ENCODE results near the gene GPR143.

Gene GPR143

GRCh38 chrX:9706421-9706820, 59.2 kb downstream of the GPR143 start:
- no peak for DNase-seq

GRCh38 chrX:9704876-9705465, 60.7 kb downstream of the GPR143 start:
- DNase-seq, result no peak

DNA sequence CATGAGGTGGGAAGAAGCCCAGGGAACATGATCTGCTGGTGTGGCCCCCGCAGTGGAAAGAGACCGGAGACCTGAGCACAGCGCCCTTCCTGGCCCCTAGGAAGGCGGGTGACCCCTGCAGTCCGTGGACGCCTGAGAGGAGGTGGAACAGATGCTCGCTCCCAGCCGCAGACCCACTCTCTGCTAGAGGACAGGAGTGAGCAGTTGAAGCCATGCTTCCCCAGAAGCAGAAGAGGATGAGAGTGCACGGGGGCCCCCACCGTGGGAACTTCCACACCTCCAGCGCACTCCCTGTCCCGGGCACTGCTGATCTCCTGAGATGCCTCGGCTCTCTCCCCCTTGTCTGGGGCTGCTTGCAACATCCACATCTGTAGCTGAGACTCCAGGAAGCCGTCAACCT, 62.2 kb downstream of the GPR143 start:
- no peak for DNase-seq

GRCh38 chrX:9701790-9702189, 63.9 kb downstream of the GPR143 start:
- DNase-seq, result no peak

- no peak for DNase-seq
Observed at GRCh38 chrX:9700555-9700954, 65.1 kb downstream of the GPR143 start.

GRCh38 chrX:9698576-9698975, 67.1 kb downstream of the GPR143 start:
- no peak for DNase-seq

DNA sequence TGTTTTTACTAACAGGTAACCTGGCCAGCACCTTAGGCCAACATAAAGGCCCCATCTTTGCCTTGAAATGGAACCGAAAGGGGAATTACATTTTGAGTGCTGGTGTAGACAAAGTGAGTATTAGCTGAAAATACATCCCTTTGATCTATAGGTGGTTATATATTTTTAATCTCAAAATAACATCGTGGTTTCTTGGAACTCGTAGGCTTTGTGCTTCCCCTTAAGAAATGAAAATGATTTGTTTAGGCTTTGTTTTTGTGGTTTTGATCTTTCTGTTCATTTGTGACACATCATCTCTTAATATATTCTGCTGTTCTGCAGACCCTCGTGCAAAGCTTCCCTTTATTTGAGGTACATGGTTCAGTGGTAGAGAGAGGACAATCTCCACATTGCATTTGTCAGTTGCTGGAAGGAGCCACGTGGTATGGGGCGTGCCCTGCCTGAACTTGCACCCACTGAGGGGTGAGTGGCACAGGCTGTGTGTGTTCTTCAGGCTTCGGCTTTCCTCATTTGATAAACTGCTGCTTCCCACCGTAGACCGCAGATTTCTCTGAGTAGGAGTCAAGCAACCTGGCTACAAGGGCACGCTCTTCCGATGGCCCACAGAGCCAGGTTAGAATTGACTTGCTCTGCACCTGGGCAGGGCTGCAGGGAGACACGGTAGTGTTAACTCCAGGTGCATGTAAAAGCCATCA, 72.2 kb downstream of the GPR143 start:
- DNase-seq, result no peak

DNA sequence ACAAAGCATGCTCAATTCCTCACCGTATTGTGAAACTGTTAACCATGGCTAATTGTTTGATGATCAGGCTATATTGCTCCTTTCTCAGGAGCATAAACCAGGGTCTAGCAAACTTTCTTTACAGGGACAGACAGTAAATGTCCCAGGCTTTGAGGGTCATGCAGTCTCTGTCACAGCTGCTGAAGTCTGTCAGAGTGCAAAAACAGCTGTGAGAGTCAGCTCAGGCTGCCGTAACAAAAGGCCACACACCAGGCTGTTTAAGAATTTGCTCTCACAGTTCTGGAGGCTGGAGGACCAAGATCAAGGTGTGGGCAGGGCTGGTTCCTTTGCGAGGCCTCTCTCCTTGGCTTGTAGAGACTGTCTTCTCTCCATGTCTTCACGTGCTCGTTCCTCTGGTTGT, 75.6 kb downstream of the GPR143 start:
- no peak for DNase-seq

- DNase-seq, result no peak
Observed at GRCh38 chrX:9688833-9689232, 76.8 kb downstream of the GPR143 start.

- DNase-seq, result no peak
Observed at GRCh38 chrX:9687899-9688298, 77.7 kb downstream of the GPR143 start.

DNA sequence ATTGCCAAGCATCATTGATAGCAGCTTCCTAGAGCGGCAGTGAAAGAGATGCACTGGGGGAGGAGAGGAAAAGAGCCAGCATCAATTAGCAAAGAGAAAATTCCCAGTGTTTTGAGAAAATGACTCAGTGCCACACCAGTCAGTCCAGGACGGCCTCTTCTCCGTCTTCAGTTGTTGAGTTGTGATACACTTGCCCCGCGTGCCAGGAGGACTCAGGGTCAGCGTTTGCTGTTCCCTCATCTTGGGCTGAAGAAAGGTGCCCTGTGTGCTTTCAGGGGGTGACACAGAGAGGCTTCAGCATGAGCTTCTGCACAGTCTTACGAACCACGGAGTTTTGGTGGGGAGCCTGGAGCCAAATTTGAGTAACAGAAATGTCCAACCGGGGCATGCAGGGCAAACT, 82.3 kb downstream of the GPR143 start:
- DNase-seq, result no peak

GRCh38 chrX:9682861-9683260, 82.8 kb downstream of the GPR143 start:
- no peak for DNase-seq

DNA sequence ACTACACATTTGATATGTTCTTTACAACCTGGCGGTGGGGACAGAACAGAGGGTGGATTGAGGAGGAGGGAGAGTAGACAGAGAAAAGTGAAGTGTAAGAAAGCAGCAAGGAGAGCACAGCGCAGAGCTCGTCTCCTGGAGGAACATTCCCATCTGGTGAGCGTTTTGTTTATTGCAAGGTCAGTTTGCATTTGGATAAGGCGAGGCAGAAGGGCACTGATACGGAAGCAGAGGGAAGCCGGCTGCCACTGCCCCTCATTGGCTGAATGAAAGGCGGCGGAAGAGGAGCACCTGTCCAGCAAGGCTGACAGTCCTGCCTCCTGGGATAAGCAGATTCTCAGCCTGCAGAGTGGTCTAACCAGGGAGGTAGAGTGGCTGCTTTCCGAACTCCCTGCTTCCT, 83.2 kb downstream of the GPR143 start:
- no peak for DNase-seq

DNA sequence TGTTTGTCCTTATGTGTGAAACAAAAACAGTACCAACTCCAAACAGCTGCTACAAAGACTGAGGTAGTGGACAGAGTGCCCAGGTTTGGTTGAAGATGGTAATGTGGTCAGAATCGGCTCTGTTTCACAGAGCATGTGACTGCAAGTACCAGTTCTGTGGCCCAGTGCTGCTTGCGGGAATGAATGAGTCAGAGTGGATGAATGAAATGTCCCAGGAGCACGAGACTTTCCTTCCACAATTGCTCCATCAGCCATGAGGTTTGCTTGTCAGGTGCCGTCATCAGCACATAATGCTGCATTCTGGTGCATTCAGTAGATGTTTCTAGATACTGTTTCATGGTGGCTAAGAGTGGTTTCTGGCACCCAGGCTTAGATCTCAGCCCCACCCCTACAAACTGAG, 84.2 kb downstream of the GPR143 start:
- DNase-seq, result no peak

DNA sequence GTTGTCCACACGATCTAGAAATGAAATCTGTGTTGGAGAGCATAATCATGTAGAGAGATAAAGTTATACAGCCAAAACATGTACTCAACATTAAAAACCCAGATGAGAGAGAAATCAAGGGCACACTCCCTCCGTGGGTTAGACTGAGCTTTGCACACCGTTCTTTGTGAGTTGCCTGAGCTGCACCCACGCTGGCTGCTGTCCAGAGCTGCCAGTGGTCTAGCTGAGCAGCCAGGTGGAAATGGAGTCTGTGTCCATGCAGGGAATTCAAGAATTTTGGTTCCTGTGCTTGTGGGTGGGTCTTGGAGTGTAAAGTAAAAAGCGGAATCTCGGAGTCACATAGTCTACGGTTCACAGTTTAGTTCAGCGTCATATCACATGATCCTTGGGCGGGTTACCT, 84.6 kb downstream of the GPR143 start:
- no peak for DNase-seq

DNA sequence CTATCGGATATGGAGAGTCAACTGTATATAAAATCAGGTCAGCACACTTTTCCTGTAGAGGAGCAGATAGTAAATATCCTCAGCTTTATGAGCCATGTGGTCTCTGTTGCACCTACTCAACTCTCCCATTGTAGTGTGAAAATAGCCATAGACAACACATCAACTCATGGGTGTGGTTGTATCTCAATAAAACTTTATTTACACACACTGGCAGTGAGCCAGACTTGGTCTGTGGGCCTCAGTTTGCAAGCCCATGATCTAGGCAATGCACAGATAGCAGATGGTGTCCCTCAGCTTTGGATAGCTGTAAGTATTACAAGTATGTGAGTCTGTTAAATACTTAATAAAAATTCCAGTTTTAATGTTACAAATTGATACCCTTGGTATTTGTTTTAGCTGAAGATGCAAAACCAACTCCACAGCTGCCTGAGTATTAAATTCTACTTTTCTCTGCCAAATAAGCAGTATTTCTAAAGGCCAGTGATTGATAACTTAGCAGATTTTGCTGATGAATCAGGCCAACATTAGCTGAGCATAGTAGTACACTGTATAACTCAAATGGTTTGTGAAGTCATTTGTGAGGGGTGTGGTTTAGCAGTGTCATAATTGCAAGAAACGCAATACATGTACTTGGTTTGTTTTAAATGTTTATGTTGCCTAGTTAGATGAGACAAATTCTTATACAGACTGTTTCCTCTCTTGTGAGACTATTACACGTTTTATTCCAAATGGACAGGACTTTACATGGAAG, 87.3 kb downstream of the GPR143 start:
- no peak for DNase-seq

DNA sequence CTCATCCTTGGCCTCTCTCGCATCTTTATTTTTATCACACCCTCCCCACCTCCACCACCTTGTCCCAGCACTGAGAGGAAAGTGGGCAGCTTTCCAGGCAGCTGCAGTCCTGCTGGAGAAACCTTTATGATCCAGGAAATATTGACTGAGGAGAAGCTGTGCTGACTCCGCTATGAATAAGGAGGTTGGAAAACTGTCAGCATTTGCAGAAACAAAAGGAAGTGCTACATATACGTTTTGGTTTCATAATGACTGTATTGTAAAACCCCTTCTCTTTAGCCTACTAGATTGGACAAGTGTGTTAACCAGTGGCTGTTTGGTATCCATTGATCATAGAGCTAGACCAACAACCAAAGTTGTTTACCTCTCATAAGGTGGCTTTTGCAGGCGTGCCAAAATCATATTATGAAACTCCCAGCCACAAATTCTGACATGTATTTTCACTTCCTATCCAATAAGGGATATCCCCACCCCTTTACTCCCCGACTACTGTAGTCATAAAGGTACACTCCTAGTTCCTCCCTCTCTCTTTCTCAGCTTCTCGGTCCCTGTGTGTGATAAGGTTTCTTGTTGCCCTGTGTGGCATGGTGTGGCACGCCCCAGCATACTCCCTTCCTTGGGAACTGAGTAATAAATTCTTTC, 88.4 kb downstream of the GPR143 start:
- no peak for DNase-seq

GRCh38 chrX:9676738-9677097, 88.9 kb downstream of the GPR143 start:
- DNase-seq, result no peak

GRCh38 chrX:9676306-9676705, 89.3 kb downstream of the GPR143 start:
- no peak for DNase-seq

All from KG1 (cell line).